C4-2B (cell line): ENCODE data around the gene TPP1.

Experiments
- H3K27ac ChIP-seq: fragments of 450-650 bp; 2 replicates; pipeline ENCODE4 v1.5.1; 2017
- CTCF ChIP-seq: fragments of 450-650 bp; conservative IDR thresholded peaks from 2 replicates; pipeline ENCODE4 v1.5.1; 2017; ENCODE audit warnings: mild to moderate bottlenecking
- ZFX ChIP-seq: fragments of 450-650 bp; IDR thresholded peaks from 2 replicates; pipeline ENCODE4 v1.6.1; 2017

TPP1 gene

GRCh38 chr11:6619004-6619745 lies at the start of gene TPP1:
TSS of gene TPP1 (minus strand) at chr11:6619422. CDS start at chr11:6619400, 22 bp downstream.
- H3K27ac ChIP-seq = peak within 1 kb of the TSS; percentile 63
- TF ChIP-seq CTCF = no peak
- no peak for TF ChIP-seq ZFX

DNA sequence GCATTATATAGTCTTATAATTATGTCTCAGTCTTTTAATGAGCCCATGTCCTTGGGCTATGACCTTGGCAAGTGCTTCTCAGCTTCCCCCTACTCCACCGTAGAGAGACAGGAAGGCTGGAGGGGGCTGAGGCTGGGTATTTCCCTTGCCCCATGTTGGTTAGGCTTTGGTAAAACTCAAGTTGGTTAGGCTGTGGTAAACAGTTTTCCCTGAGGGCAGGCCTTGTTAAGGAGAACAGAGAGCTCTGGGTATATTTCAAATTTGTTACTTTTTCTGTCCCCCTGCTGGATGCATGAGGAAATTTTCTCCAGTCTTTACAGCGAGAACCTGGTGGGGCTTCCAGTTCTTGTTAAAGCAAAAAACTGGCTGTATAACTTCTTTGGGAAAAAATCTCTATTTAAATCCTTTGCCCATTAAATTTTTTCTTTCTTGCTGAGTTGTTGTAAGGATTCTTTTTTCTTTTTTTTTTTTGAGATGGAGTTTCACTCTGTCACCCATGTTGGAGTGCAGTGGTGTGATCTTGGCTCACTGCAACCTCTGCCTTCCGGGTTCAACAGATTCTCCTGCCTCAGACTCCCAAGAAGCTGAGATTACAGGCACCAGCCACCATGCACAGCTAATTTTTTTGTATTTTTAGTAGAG lies 48.6 kb upstream of the TPP1 start:
- no peak overlapping the region for H3K27ac ChIP-seq

GRCh38 chr11:6666302-6667183 lies 47.3 kb upstream of the TPP1 start:
- no peak overlapping the region for H3K27ac ChIP-seq
- TF ChIP-seq CTCF (no peak), ZFX (no peak)

More for the DNA sequence above, 48.6 kb upstream of the TPP1 start:
- no peak for TF ChIP-seq ZFX
- TF ChIP-seq CTCF = peak; percentile 67

DNA sequence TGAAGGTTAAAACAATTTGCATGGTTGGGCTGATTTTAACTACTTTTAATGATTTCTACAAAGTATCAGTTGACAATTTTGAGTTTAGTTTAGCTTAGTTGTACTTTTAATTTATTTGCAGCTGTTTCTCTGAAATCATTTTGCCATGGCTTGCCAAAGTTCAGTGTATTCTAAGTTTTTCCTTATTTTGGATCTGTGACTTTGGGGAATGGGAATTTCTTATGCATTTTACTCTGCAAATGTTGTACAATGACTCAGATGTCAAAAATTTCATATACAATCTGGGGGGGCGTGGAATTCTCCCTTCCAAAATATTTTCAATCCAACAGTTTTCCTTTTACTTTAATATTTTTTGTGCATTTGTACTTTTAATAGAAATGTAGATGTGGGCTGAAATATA lies 45.3 kb upstream of the TPP1 start:
- no peak overlapping the region for H3K27ac ChIP-seq
- TF ChIP-seq ZFX = no peak
- no peak for TF ChIP-seq CTCF

DNA sequence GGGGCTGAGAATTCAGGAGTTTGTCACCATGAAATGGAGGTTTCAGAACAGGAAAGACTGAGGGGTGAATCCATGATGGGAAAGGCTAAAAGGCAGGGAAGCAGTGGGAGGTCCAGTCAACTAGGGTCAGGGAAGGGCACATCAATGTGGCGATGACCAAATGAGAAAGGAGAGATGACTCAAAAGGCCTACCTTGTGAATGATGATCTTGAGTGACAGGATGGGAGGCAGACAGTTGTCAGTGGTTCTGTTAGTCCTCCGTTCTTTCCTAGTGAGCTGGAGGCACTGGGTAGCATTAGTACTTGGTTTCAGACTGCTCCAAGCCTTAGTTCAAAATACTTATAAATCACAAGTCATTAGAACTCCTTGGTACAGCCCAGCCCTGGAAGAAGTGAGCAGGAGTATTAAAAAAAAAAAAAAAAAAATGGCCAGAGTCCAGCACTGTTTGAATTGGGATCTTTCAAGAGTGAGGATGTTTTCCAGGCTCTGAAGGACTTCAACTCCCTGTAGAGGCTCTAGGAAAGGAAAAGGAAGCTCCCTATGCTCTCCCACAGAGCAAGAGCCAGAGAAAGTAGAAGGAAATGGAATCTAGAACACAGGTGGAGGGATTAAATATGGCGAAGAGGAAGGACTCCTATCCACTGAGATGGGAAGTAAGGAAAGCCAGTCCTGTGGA lies 44.7 kb upstream of the TPP1 start:
- TF ChIP-seq CTCF (no peak), ZFX (no peak)
- H3K27ac ChIP-seq = no peak overlapping the region

DNA sequence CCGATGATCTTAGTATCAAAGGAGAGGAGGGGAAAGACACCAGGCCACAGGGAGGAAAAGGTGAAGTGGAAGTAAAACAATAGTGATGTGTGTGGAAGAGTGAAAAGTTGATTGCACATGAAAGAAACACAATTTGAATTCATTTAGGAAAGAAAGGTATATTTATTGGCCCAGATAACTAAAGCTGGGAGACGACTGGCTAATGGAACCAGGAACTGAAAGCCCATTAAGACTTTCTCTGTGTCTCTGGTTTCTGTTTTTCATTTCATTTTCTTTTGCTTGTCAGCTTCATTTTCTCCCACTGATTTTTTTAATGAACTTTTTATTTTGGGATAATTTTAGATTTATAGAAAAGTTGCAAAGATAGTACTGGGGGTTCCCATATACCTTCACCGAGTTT lies 41.5 kb upstream of the TPP1 start:
- no peak for TF ChIP-seq CTCF
- TF ChIP-seq ZFX = no peak

More for the DNA sequence above, 41.5 kb upstream of the TPP1 start:
- no peak overlapping the region for H3K27ac ChIP-seq
